Esophagus muscularis mucosa (tissue), 4 donors: ENCODE results near the gene LARGE1. TPM values are rescaled to one million over a fixed set of nuclear protein-coding genes. Genes with fewer than 3 reads are reported as not detected.

Source experiments
- DNase-seq: peaks from one replicate; pipeline ENCODE4 v3.0.0-alpha.2; 2017; ENCODE audit errors: extremely low spot score
- H3K27ac ChIP-seq, 4 donors: fragments of 200-600 bp; sonication (generic); replicated peaks in 1 of 4; 1 replicate in 3 of 4; 2 replicates in 1 of 4; pipeline ENCODE4 v1.5.1; 2016 to 2019; ENCODE audit warnings: mild to moderate bottlenecking in 1 of 4
- H3K27me3 ChIP-seq, 4 donors: fragments of 200-600 bp; sonication (generic); one replicate each; pipeline versions ENCODE4 v1.5.1 to v1.6.0; 2016 to 2019
- H3K36me3 ChIP-seq, 4 donors: fragments of 200-600 bp; sonication (generic); one replicate each; pipeline ENCODE4 v1.5.1; 2016 to 2019
- H3K4me1 ChIP-seq, 4 donors: fragments of 200-600 bp; sonication (generic); one replicate each; pipeline ENCODE4 v1.5.1; 2016 to 2019
- H3K4me3 ChIP-seq, 4 donors: fragments of 200-600 bp; sonication (generic); 1 replicate in 2 of 4; 2 replicates in 2 of 4; pipeline ENCODE4 v1.5.1; 2016 to 2019; ENCODE audit warnings: mild to moderate bottlenecking in 4 of 4, moderate library complexity in 1 of 4
- H3K9me3 ChIP-seq, 4 donors: fragments of 200-600 bp; sonication (generic); 1 replicate in 3 of 4; 2 replicates in 1 of 4; pipeline ENCODE4 v1.5.1; 2016 to 2019
- CTCF ChIP-seq, 3 experiments: fragments of 200-600 bp in 2 of 3; fragments of 450-650 bp in 1 of 3; sonication (generic) in 2 of 3; IDR thresholded peaks; one replicate each; pipeline ENCODE4 v1.5.1; 2017 to 2019; ENCODE audit warnings: antibody characterized with exemption in 3 of 3, mild to moderate bottlenecking in 2 of 3, moderate library complexity in 1 of 3
- EP300 ChIP-seq: sonication (generic); formaldehyde crosslinking; IDR thresholded peaks from one replicate; pipeline ENCODE4 v1.6.1; 2017; ENCODE audit warnings: antibody characterized with exemption
- POLR2A ChIP-seq: fragments of 450-650 bp; IDR thresholded peaks from one replicate; pipeline ENCODE4 v1.6.1; 2017; ENCODE audit warnings: antibody characterized with exemption, moderate library complexity, mild to moderate bottlenecking, low read depth
- POLR2AphosphoS5 ChIP-seq, 2 donors: sonication (generic); formaldehyde crosslinking; IDR thresholded peaks; one replicate each; pipeline ENCODE4 v1.6.1; 2017; ENCODE audit warnings: antibody characterized with exemption in 2 of 2
- WGBS: methylation state at CpG from one replicate; pipeline ENCODE4 v1.1.5; 2018; 5-methylcytosine and 5-hydroxymethylcytosine counted together
- intact Hi-C: fragments of 100-400 bp; cut with DNase I; formaldehyde crosslinking; loops from one replicate; pipeline ENCODE4 v1.15.1; 2023
- total RNA-seq, 4 donors: library from RNA; depleted of rRNA; stranded (reverse); fragments of >200 nt; gene quantifications; one replicate each; pipeline versions ENCODE4 v1.1.0 to v1.2.1, GENCODE V29; 2016

The LARGE1 gene
- total RNA-seq, 4 donors from 2014 or later, result 29.9 to 48.4 (median 32.4) TPM

- Histone ChIP-seq H3K36me3 (no peaks in the 10 kb centered on the region), H3K27me3 (no peaks in the 10 kb centered on the region), H3K4me3 (no peak overlapping the region), H3K4me1 (peaks cover 60 to 73% (median 70%) of the 10 kb centered on the region in 4 donors), H3K27ac (no peak overlapping the region), H3K9me3 (no peaks in the 10 kb centered on the region)
- intact Hi-C loops, result no loop called here
- no peak for DNase-seq
- 91% methylated on average over 4 of the region's 4 CpGs for WGBS
- no peak for TF ChIP-seq POLR2AphosphoS5 (IDR thresholded peaks at IDR 0.05)
- TF ChIP-seq POLR2A, result no peak
- TF ChIP-seq EP300, result no peak
- no peak for TF ChIP-seq CTCF (IDR thresholded peaks at IDR 0.05)
These were observed 112.8 kb downstream of the LARGE1 start for GRCh38 chr22:33807470-33807869.

GRCh38 chr22:33806191-33806590, 114.1 kb downstream of the LARGE1 start:
- Histone ChIP-seq H3K9me3 (no peaks in the 10 kb centered on the region), H3K4me3 (no peak overlapping the region), H3K4me1 (peaks cover 48 to 61% (median 58%) of the 10 kb centered on the region in 4 donors), H3K27me3 (no peaks in the 10 kb centered on the region), H3K36me3 (no peaks in the 10 kb centered on the region), H3K27ac (peak overlapping the region in 1 of 4 donors; percentile 19)
- no peak for DNase-seq
- 33% methylated on average over 3 of the region's 3 CpGs for WGBS
- TF ChIP-seq EP300 (no peak), POLR2AphosphoS5 (IDR thresholded peaks at IDR 0.05) (peak in 1 of 2 donors; percentile 30), POLR2A (no peak)
- intact Hi-C loops, result no loop called here

- WGBS, result 47% methylated on average over 7 of the region's 7 CpGs
- TF ChIP-seq POLR2AphosphoS5 (IDR thresholded peaks at IDR 0.05), result peak; percentile 15 to 41
- no peak for TF ChIP-seq EP300
- intact Hi-C loops, result no loop called here
These were observed 116.6 kb downstream of the LARGE1 start for GRCh38 chr22:33803371-33804282.

GRCh38 chr22:33798401-33798800, 121.9 kb downstream of the LARGE1 start:
- DNase-seq, result no peak
- no peaks in the 10 kb centered on the region for H3K36me3 ChIP-seq
- no peaks in the 10 kb centered on the region for H3K9me3 ChIP-seq
- H3K27ac ChIP-seq, result no peak overlapping the region
- intact Hi-C loops, result no loop called here
- 82% methylated on average over 6 of the region's 6 CpGs for WGBS
- H3K4me1 ChIP-seq, result peaks cover 11 to 18% (median 15%) of the 10 kb centered on the region in 4 donors
- H3K27me3 ChIP-seq, result no peaks in the 10 kb centered on the region
- no peak overlapping the region for H3K4me3 ChIP-seq
- no peak for TF ChIP-seq EP300
- TF ChIP-seq CTCF (IDR thresholded peaks at IDR 0.05), result no peak
- no peak for TF ChIP-seq POLR2A
- TF ChIP-seq POLR2AphosphoS5 (IDR thresholded peaks at IDR 0.05), result no peak

More at GRCh38 chr22:33803371-33804282, 116.6 kb downstream of the LARGE1 start:
- Histone ChIP-seq H3K27me3 (no peaks in the 10 kb centered on the region), H3K4me3 (no peak overlapping the region), H3K27ac (peak overlapping the region; percentile 25 to 71 (median 50)), H3K36me3 (no peaks in the 10 kb centered on the region), H3K9me3 (no peaks in the 10 kb centered on the region), H3K4me1 (peaks cover 41 to 53% (median 50%) of the 10 kb centered on the region in 4 donors)
- DNase-seq, result no peak

GRCh38 chr22:33796494-33796893, 123.8 kb downstream of the LARGE1 start:
- 98% methylated on average over 5 of the region's 5 CpGs for WGBS
- Histone ChIP-seq H3K36me3 (no peaks in the 10 kb centered on the region), H3K27ac (no peak overlapping the region), H3K4me1 (peaks cover 21 to 28% (median 24%) of the 10 kb centered on the region in 4 donors), H3K4me3 (no peak overlapping the region), H3K9me3 (no peaks in the 10 kb centered on the region), H3K27me3 (no peaks in the 10 kb centered on the region)
- no peak for DNase-seq
- intact Hi-C loops, result no loop called here
- TF ChIP-seq CTCF (IDR thresholded peaks at IDR 0.05), result no peak
- no peak for TF ChIP-seq POLR2AphosphoS5 (IDR thresholded peaks at IDR 0.05)
- no peak for TF ChIP-seq EP300
- TF ChIP-seq POLR2A, result no peak
